Uterus (tissue), 2 donors: ENCODE measurements around the gene HNRNPA2B1.

Experiments
- CTCF ChIP-seq, 4 experiments: fragments of 200-600 bp in 2 of 4; fragments of 450-650 bp in 2 of 4; sonication (generic) in 2 of 4; IDR thresholded peaks; one replicate each; pipeline ENCODE4 v1.5.1; 2016 to 2019; ENCODE audit warnings: antibody characterized with exemption in 4 of 4, mild to moderate bottlenecking in 2 of 4, moderate library complexity in 1 of 4
- POLR2A ChIP-seq, 2 donors: fragments of 450-650 bp; IDR thresholded peaks; one replicate each; pipeline ENCODE4 v1.6.1; 2016; ENCODE audit warnings: antibody characterized with exemption in 2 of 2, mild to moderate bottlenecking in 1 of 2, moderate library complexity in 1 of 2

- no peak for TF ChIP-seq CTCF (IDR thresholded peaks at IDR 0.05)
- no peak for TF ChIP-seq POLR2A (IDR thresholded peaks at IDR 0.05)
Observed at GRCh38 chr7:26172048-26172447, 28.5 kb downstream of the HNRNPA2B1 start.
